Measurements from ENCODE around the gene SACS.
"Not testable (repeated sequence)": the region's sequence is repeated elsewhere in the genome, so short reads cannot be mapped to it uniquely, and the experiment has no call there.

SACS gene

DNA sequence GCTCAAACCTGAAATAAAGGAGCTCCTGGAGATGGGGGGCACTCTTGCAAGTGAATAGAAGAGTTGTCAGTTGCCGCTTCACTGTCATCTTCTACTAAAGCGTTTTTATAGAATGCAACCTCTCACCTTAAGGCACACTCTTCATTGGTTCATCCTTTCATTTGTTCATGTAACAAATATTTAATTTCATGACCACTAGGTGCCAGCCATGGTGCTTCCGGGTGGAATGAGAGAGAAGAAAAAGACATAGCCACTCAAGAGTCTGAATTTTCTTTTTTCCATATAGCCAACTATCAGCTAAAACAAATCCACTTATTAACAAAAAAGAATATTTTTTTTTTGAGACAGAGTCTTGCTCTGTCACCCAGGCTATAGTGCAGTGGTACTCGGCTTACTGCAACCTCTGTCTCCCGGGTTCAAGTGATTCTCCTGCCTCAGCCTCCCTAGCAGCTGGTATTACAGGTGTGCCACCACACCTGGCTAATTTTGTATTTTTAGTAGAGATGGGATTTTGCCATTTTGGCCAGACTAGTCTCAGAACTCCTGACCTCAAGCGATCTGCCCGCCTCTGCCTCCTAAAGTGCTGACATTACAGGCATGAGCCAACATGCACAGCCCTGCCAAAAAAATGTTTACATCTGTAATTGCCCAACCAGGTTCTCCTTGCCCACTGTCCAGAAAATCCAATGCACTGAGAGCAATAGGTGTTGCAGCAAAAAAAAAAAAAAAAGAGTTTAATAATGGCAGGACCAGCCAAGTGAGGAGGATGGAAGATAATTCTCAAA is 22.1 kb upstream of the SACS start:
- no peak for DNase-seq

DNA sequence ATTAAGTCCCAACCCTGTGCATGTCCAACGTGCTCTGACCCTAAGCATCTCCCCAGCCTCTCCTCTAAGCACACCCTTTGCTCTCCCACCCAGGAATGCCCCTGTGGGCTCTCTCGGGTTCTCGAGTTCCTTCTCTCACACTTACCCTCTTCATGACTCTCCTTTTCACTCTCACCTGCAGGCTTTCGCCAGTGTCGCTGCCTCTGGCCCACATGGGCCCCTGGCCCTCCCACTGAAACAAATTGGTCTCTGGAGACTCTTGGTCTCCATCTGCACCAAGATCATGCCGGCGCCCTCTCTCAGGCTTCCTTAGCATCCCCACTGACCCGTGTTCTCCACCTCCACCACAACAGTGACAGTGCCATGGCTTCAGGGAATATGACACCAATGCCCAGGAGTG is 19.6 kb upstream of the SACS start:
- no peak for DNase-seq

DNA sequence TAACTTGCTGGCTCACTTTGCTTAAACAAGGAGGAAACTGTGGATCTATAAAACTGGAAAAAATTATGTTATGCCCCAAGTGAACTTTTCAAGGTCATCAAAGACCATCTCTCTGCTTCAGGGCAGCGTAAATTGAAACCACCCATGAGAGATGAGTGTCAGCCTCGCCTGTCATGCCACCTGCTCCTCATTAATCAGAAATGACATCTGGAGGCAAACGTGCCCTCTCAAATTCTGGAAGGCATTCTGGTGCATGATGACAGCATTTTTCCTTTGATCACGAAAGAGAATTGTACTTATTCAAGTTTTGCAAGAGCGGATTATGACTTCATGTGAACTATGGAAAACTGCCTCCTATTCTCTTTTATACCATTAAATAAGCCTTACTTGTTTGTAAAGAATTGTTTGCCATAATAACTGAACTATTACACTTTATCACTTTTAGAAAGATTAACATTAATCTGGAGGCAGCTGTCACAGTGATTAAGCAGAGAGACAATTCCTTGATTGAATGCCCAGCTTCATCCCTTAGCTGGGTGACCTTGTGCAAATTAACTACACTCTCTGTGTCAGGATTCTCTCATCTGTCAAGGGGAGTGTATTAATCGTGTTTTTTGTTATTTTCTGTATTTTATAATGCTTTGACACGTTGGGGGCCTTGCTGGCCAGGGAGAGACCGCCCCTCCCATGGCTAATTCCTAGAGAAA is 17.0 kb upstream of the SACS start:
- DNase-seq = no peak

DNA sequence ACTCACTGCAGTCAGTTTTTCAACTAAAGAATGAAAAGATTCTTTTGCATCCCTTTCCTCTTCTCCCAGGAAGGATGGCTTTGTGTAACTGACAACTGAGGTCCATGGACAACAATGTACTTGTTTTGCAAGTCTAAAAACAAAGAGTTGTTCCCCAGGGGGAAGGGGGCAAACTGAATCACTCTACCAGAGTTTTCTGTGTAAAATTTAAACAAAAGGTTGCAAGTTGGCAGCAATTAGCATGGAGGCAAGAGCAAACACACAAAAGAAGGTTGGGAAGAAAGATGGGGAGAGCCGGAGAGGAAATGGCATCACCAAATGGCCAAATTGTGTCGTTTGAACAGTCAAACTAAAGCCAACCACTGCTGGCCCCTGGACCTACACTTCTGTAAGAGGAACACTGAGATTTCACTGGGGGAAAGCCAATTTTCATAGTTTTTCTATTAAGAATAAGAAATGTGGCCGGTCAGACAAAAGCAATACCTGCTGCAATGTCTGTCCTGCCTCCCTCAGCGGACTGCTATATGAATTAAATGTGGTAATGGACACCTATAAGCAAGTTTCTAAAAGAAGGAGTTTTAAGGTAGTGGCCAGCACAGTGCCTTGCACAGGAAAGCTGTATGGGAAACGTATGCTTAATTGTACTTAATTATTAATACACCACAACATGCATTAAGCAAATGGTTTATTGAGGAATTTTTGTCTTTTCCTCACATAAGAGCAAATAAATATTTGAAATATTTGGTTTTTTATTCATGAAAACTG is 16.1 kb upstream of the SACS start:
- no peak for DNase-seq

DNA sequence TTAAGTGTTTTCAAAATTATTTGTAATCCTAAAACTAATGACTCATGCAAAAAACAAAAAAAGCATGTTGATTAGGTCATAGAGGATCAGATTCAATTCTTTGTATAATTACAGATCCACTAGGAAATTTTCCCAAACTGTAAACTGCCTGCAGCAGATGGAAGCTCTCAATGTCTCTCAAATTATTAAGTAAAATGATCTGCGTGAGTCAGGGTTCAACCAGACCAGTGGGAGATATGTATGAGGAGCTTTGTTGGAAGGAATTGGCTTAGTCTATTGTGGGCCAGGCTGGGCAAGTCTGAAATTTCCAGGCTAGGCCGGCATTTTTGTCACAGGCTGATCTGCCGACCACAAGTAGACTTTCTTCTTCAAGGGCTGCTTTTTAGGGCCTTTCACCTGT is 14.4 kb upstream of the SACS start:
- DNase-seq = no peak

DNA sequence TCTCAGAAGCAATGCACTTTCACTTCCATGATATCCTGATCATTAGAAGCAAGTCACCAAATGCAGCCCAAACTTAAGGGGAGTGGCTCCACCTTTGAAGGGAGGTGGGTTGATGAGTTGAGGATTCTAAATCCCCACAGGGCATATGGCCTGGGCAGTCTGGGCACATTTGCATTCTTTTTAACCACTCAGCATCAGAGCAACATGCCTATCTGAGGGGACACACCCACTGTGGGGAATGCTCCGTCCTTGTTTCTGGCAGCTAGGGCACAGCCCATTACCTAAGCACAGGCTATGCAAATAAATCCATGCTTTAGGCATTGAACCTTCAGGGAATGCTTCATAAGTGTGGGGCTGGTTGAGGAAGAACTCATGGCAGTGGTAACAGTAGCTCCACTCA is 12.3 kb upstream of the SACS start:
- no peak for DNase-seq

DNA sequence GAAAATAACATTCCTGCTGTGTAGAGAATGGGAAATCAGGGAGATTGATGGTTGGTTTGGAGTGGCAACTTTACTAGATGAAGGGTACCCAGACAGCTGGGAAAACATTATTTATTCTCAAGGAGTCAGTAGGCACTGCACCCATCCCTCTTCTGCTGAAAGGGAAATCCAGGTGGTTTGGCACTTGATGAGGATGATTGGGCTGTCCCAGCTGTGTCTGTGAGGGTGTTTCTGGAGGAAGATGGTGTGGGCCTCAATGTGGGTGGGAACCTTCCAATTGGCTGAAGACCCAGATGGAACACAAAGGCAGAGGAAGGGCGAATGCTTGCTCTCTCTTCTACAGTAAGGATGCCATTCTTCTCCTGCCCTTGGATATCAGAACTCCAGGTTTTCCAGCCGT is 10.4 kb upstream of the SACS start:
- DNase-seq = no peak

DNA sequence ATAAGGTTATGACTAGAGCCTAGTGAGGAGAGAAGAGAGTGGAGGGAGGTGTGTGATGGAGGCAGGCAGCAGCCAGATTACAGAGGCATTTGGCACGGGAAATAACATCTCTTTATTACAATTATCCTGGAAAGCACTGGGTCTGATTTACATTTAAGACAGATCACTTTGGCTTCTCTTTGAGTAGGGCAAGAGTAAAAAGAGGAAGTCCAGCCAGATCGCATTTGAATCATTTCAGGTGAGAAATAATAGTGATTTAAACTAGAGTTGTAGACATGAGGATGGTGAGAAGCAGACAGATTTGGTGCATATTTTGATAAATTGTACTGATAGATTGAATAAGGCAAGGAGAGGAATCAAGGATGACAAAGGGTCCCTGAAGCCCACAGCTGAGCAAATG is 9.6 kb upstream of the SACS start:
- DNase-seq = no peak

DNA sequence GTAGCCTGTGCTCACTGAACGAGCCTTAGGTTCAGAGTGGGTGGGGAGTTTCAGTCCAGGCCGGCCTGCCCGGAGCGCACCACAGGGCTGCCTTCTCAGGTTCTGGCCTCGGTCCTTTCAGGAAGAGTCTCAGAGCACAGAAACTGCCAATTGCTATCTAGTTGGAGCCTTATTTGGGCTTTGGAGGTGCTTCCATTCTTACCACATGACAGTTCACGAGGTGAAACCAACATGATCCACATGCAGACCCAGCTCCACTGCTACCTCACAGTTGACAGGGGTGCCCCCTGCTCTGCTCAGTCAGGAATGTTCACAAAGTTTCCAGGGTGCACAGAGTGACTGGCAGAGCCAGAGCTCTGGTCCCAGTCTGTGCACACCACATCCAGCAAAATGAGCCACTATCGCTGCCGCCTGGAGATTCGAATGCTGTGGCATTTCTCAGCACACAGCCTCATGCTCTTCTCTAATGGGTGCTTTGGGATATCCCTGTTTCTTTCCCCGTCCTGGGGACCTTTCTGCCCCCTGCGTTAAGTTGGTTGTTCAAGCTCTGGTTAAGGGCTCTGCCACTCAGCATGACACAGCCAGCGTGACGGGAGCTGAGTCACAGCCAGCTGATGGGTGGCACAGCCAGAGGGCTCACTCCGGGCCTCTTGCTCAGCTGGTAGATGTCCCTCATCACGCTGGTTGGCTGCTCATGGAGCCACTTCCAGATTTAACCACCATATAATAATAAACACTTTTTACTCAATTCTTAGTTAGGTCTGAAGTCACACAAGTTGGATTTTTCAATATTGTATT is 7.5 kb upstream of the SACS start:
- DNase-seq = no peak

DNA sequence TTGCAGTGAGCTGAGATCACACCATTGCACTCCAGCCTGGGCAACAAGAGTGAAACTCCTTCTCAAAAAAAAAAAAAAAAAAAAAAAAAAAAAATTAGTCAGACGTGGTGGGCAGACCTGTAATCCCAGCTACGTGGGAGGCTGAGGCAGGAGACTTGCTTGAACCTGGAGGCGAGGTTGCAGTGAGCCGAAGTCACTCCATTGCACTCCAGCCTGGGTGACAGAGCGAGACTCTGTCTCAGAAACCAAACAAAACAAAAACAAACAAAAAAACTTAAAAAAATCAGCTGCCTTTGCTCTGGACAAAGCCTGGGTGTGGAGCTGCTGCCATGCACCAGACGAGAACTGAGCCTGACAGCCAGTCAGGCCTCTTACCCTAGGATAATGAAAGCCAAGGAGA is 6.8 kb upstream of the SACS start:
- DNase-seq = not testable (repeated sequence)

DNA sequence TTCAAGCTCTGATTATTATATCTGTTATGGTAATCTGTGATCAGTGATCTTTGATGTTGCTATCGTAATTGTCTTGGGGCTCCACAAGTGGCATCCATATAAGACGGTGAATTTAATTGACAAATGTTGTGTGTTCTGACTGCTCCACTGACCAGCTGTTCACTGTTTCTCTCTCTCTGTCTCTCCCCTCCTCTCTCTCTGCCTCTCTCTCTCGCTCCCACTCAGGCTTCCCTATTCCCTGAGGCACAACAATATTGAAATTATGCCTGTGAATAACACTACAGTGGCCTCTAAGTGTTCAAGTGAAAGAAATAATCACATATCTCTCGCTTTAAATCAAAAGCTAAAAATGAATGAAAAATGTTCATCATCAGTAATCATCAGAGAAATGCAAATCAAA is 4.4 kb upstream of the SACS start:
- no peak for DNase-seq

DNA sequence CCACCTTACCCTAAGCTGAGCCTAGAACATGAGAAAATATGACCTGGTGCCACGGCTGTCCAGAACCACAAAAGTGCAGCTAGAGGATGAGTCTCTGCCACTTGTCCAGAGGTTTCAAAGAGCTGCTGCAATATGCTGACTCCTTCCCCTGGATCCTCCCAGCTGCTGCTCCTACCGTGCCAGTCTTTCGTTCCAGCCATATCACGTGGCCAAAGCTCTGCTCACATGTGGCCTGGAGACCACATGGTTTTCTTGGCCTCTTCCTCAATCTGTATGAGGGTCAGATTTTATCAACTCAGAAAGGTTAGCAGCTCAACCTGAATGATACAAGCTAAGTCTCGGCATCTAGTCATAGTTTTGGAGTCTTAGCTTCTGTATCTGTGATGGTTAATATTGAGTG is 3.2 kb upstream of the SACS start:
- no peak for DNase-seq

DNA sequence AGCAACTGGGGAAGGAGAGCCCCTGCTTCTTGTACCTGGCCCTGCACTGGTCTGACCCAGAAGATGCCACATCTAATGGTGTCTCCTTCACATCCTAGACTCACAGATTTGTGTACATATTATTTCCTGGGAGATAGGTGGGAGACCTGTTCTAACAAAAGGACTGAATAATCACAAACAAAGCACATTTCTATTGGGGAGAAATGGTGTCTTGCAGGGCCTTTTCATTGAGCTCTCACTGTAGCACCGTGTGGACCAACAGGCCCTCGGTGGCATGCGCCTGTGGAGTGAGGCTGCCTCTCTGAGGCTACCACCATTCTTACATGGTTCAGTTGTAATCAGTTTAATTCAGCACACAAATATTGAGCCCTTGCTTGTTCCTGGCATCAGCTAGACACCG is 989 bp upstream of the SACS start:
- no peak for DNase-seq

DNA sequence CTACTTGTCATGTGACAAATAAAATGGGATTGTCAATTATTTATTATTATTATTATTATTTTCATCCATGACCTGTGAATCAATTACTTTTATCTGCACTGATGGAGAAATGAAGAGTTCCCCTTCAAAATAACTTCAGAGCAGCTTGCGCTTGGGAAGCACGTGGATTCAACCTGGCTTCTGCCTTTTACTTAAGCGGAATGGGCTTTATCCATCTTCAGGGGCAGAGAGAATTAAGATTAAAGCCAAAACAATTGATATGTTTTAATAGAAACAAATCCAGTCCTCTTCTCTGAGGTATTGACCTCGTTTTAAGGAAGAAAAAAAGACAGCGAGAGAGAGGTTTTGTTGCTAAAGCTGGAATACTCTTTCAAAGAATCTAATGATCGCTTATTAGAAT is 876 bp downstream of the SACS start:
- DNase-seq = no peak

DNA sequence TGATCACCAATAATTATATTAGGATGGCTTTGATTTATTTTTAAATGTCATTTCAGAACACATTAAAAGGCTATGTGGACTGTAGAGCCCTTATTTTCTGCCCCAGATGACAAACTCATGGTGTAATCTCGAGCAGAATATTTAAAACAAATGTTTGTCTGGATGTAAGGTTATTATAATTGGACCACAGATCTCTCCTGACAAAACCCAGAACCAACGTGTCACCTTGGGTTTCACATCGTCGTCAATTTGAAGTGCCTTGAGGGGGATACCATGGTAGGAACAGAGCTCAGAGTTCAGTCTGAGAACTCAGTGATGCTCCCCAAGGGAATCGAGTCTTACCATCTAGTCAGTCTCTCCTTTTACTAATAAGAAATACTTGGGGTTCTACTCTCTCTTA is 2.8 kb downstream of the SACS start:
- DNase-seq = no peak

DNA sequence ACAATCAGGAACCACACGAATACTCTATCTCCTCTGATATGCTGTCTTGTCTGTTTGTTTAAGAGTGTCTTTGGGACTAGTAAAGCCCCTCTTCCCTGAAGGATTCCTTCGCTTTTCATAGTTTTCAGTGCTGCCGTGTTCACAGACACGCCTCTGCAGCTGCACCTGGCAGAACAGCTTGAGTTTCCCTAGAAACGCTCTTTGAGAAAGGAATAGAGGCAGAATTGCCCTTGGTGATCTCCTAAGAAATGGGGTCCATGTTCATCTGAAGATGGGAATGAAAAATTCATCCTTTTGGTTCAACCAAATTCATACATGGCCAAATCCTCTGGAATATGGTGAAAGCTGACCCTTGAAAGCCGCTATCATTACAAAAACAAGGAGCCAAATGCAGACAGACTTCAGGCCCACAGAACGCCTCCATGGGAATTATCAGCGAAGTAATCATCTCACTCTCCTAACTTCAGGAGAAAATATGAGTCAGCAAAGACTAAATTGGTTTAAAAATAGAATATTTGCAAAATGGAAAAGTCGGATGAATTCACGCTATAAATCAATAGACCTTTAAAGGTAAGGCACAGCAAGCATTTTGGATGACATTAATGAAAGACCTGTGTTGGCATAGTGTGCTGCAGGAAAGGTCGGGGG is 5.5 kb downstream of the SACS start:
- DNase-seq = no peak

DNA sequence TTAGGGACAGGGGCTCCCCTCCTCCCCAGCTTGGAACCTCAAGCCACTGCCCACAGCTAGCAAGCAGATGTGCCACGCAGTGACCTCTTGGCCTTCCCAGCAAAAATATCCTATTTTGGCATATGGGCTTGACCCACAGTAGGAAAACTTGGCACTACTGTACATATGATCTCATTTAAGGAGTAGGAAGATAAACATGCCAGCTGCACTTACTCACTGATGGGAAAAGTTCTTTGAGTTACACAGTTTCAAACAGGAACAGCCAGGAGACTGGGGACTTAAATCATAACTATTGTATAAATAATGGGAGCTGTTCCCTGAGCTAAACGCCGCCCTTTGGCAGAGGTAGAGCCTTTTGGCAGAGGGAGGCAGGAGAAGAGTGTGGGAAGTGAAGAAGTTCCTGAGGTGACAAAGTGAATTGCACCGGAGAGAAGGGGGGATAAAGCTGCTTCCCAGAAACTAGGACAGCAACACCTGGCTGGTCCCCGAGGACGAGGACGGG is 6.1 kb downstream of the SACS start:
- DNase-seq = no peak

DNA sequence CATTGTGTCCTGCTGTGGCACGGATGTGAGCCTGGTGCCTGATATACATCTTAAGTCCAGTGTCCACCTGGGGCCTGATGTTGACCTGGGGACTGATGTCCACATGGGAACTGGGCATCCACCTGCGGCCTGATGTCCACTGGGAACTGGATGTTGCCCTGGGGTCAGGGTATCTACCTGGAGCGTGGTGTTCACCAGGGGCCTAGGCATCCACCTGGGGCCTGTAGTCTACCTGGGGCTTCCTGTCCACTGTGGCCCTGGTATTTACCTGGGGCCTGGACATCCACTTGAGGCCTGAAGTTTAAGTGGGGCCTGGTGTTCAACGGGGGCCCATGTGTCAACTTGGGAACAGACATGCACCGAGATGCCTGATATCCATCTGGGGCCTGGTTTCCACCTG is 11.9 kb downstream of the SACS start:
- DNase-seq = no peak

DNA sequence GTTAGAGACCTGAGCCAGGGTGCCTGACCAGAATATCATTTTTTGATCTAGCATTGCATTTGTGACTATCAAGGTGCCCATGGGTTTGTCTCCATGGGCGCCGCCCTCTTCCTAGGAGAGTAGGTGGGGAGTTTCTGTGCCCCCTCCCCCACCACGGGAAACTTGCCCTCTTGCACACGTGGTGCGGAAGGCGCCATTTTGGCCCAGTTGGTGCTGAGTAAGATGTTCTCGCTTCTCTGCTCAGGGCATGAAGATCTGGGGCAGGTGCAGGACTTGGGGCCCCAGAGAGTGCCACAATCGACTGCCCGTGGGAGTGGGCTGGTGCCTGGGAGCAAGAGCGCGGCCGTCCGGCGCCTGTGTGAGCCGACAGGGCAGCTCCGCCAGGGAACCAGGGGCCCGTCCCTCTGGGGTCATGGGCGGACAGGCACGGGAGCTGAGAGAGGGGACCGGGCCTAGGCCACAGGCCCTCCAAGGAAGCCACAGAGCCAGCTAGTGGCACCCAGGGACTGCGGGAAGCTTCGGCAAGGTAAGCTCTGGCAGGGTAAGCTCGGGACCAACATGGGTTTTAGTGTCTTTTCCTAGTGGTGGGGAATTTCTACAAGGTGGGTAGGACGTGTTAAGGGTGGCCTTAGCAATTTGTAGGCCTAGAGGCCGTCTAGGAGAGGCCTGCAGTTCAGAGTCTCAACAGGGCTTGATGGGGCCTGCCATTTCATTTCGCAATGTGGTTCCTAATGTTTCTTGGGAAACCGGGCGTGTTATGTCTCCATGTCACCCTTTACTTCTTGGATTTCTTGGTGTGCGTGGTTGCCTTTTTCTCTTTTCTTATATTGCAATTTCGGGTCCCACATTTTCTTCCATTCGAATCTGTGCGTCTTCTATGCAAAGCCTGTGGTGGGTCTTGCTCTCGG is 14.5 kb downstream of the SACS start:
- DNase-seq = no peak

DNA sequence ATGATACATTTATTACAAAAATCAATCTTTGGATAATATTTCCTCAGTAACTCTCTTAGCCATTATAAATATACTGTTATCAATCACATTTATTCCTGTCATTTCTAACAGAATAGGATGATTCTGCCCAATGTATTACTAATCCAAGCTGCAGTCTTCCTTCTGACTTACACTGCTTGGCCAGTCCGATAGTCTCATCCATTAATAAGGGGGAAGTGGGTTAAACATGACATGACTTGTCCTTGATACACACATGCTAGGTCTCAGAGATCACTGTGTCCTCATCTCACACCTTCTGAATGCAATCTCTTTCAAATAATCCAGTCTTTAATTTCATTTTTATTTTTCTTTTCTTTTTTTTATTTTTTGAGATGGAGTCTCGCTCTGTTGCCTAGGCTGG is 18.8 kb downstream of the SACS start:
- DNase-seq = no peak

DNA sequence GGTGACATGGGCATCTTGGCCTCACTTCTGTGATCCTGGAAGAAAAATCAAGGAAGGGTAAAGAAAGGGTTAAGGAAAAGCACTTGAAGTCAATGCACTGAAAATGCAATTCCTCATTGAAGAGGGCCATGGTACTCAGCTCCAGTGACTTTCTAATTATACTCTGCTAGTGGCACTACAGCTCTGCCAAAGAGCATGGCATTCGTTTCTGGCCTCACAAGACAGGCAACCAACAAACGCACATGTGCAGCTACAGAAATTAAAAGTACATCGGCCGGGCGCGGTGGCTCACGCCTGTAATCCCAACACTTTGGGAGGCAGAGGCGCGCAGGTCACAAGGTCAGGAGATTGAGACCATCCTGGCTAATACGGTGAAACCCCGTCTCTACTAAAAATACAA is 21.8 kb downstream of the SACS start:
- no peak for DNase-seq
